Calu3 (cell line): ENCODE measurements around the gene KLK6. TPM values are rescaled to one million over a fixed set of nuclear protein-coding genes. Genes with fewer than 3 reads are reported as not detected.
"Not testable (repeated sequence)": the region's sequence is repeated elsewhere in the genome, so short reads cannot be mapped to it uniquely, and the experiment has no call there.

ENCODE experiments used
- BruUV-seq: library from RNA; stranded (reverse); fragments of 400-500 nt; replicated peaks from 2 replicates; lab custom pipeline; 2021; lab: Mats Ljungman, UMichigan
- CTCF ChIA-PET: fragments of 300-600 bp; sonication (Branson Sonifier 250); formaldehyde crosslinking; loops from one replicate; lab custom pipeline; 2022; ENCODE audit warnings: antibody characterized with exemption; lab: Charles Lee
- DNase-seq: peaks from one replicate; pipeline ENCODE4 v3.0.0; 2022
- H3K27ac Mint-ChIP-seq: one replicate; pipeline ENCODE4 v1.8.0; 2022; ENCODE audit warnings: mixed read lengths; ENCODE audit not compliant: unreplicated experiment
- H3K27me3 Mint-ChIP-seq: one replicate; pipeline ENCODE4 v1.8.0; 2022; ENCODE audit warnings: mixed read lengths; ENCODE audit not compliant: unreplicated experiment
- H3K36me3 Mint-ChIP-seq: one replicate; pipeline ENCODE4 v1.8.0; 2022; ENCODE audit warnings: mild to moderate bottlenecking, moderate library complexity, mixed read lengths; ENCODE audit not compliant: insufficient read depth, unreplicated experiment
- H3K4me1 Mint-ChIP-seq: one replicate; pipeline ENCODE4 v1.8.0; 2022; ENCODE audit warnings: mild to moderate bottlenecking, low read depth, mixed read lengths; ENCODE audit not compliant: unreplicated experiment
- H3K4me3 Mint-ChIP-seq: one replicate; pipeline ENCODE4 v1.8.0; 2022; ENCODE audit warnings: mild to moderate bottlenecking, low read depth, moderate library complexity, mixed read lengths; ENCODE audit not compliant: unreplicated experiment
- H3K9me3 Mint-ChIP-seq: one replicate; pipeline ENCODE4 v1.8.0; 2022; ENCODE audit warnings: low read depth, mixed read lengths; ENCODE audit not compliant: unreplicated experiment
- CTCF ChIP-seq: fragments of 200-600 bp; IDR thresholded peaks from one replicate; pipeline ENCODE4 v1.8.0; 2022; ENCODE audit warnings: antibody characterized with exemption; ENCODE audit not compliant: unreplicated experiment
- intact Hi-C: fragments of 100-400 bp; cut with micrococcal nuclease; formaldehyde crosslinking; loops from one replicate; pipeline ENCODE4 v1.10.0; 2022; ENCODE audit not compliant: unreplicated experiment
- total RNA-seq: library from RNA; stranded (reverse); gene quantifications from 2 replicates; pipeline ENCODE4 v1.2.3, GENCODE V29; 2022

The KLK6 gene
- total RNA-seq, 1 experiment from 2014 or later = 269 TPM

DNA sequence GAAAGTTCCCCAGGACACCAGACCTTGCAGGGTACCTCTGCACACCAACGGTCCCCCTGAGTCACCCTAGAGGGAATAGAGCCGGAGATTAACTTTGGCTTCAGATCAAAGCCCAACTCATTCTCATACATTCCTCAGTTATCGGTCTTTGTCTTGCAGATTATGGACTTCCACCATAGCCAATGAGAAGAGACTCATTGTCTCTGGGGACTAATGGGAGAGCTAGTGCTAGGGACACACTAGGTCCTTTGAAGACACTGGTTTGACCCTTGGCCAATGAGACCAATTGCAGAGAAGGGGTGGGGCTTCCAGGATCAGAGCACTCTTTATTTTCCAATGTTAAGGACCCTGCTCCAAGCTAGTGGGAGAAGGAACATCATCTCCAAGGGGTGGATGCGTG is 8.2 kb upstream of the KLK6 start:
- no peak for DNase-seq
- TF ChIP-seq CTCF = no peak
- Mint-ChIP-seq H3K27me3 (peaks cover 18% of the 10 kb centered on the region), H3K4me3 (no peak overlapping the region), H3K36me3 (peaks cover 19% of the 10 kb centered on the region), H3K9me3 (no peaks in the 10 kb centered on the region), H3K27ac (no peak overlapping the region), H3K4me1 (peaks cover 65% of the 10 kb centered on the region)
- no TSS peak for BruUV-seq
- intact Hi-C loops = no loop called here
- CTCF ChIA-PET = no interaction called here

- H3K4me1 Mint-ChIP-seq = peaks cover 64% of the 10 kb centered on the region
- peak; percentile 93 for DNase-seq
- intact Hi-C loops = no loop called here
- no peak for TF ChIP-seq CTCF
- peak overlapping the region; percentile 95 for H3K27ac Mint-ChIP-seq
- peak overlapping the region; percentile 38 for H3K4me3 Mint-ChIP-seq
- CTCF ChIA-PET = no interaction called here
- H3K27me3 Mint-ChIP-seq = peaks cover 7% of the 10 kb centered on the region
- peaks cover 19% of the 10 kb centered on the region for H3K36me3 Mint-ChIP-seq
- no peaks in the 10 kb centered on the region for H3K9me3 Mint-ChIP-seq
- no TSS peak for BruUV-seq
These were observed 6.4 kb upstream of the KLK6 start for GRCh38 chr19:50975766-50976165.

- Mint-ChIP-seq H3K36me3 (peaks cover 25% of the 10 kb centered on the region), H3K4me1 (peaks cover 67% of the 10 kb centered on the region), H3K27ac (peak overlapping the region; percentile 95), H3K9me3 (no peaks in the 10 kb centered on the region), H3K4me3 (no peak overlapping the region), H3K27me3 (no peaks in the 10 kb centered on the region)
- no peak for DNase-seq
- CTCF ChIA-PET = no interaction called here
- intact Hi-C loops = no loop called here
- BruUV-seq = no TSS peak
- TF ChIP-seq CTCF = no peak
These were observed 5.5 kb upstream of the KLK6 start for GRCh38 chr19:50974702-50975556.

GRCh38 chr19:50972795-50973376 is 3.5 kb upstream of the KLK6 start:
- Mint-ChIP-seq H3K36me3 (peaks cover 42% of the 10 kb centered on the region), H3K9me3 (no peaks in the 10 kb centered on the region), H3K27ac (peak overlapping the region; percentile 67), H3K27me3 (no peaks in the 10 kb centered on the region), H3K4me1 (peaks cover 64% of the 10 kb centered on the region), H3K4me3 (peak overlapping the region; percentile 4)
- CTCF ChIA-PET = interaction anchor here (0.9 to 2.3 kb wide), 3 partner anchors 30 to 51 kb away, joined by 3 to 11 read pairs (median 3); no protein-coding TSS in a partner anchor
- DNase-seq = peak; percentile 58
- BruUV-seq = no TSS peak
- no peak for TF ChIP-seq CTCF
- intact Hi-C loops = no loop called here

GRCh38 chr19:50969810-50970209 is 419 bp upstream of the KLK6 start:
- not testable (repeated sequence) for DNase-seq, H3K9me3 Mint-ChIP-seq, BruUV-seq, H3K27me3 Mint-ChIP-seq
- CTCF ChIA-PET = interaction anchor here (0.9 to 3.8 kb wide), 4 partner anchors 23 to 47 kb away, joined by 3 to 38 read pairs (median 5); no protein-coding TSS in a partner anchor
- Mint-ChIP-seq H3K4me1 (peaks cover 63% of the 10 kb centered on the region), H3K36me3 (peaks cover 43% of the 10 kb centered on the region), H3K4me3 (peak overlapping the region; percentile 72), H3K27ac (peak overlapping the region; percentile 81)
- intact Hi-C loops = loop anchor here (2.0 kb wide), 1 partner anchor 37 kb away; no protein-coding TSS in a partner anchor
